Measurements from ENCODE around the gene UBXN2A.

The UBXN2A gene

DNA sequence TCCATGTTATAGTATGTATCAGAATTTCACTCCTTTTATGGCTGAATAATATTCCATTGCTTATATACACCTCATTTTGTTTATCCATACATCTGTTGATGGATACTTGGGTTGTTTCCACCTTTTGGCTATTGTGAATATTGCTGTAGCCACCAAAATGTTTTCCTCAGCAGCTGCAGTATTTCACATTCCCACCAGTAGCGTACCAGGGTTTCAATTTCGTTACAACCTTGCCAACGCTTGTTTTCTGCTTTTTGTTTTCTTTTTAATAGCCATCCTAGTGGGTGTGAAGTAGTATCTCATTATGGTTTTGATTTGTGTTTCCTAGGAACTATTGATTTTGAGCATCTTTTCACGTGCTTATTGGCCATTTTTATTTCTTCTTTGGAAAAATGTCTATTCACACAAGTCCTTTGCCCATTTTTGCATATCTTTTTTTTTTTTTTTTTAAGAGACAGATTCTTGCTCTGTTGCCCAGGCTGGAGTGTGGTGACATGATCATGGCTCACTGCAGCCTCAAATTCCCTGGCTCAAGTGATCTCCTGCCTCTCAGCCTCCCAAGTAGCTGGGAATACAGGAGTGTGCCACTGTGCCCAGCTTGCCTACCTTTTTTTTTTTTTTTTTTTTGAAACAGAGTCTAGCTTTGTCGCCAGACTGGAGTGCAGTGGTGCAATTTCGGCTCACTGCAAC, 14.2 kb downstream of the UBXN2A start (continued):
- TF ChIP-seq, protein P1, sequence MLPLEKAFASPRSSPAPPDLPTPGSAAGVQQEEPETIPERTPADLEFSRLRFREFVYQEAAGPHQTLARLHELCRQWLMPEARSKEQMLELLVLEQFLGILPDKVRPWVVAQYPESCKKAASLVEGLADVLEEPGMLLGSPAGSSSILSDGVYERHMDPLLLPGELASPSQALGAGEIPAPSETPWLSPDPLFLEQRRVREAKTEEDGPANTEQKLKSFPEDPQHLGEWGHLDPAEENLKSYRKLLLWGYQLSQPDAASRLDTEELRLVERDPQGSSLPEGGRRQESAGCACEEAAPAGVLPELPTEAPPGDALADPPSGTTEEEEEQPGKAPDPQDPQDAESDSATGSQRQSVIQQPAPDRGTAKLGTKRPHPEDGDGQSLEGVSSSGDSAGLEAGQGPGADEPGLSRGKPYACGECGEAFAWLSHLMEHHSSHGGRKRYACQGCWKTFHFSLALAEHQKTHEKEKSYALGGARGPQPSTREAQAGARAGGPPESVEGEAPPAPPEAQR (tag by site-specific recombination; IDR thresholded peaks at IDR 0.05) = no peak
- TF ChIP-seq, protein P2, sequence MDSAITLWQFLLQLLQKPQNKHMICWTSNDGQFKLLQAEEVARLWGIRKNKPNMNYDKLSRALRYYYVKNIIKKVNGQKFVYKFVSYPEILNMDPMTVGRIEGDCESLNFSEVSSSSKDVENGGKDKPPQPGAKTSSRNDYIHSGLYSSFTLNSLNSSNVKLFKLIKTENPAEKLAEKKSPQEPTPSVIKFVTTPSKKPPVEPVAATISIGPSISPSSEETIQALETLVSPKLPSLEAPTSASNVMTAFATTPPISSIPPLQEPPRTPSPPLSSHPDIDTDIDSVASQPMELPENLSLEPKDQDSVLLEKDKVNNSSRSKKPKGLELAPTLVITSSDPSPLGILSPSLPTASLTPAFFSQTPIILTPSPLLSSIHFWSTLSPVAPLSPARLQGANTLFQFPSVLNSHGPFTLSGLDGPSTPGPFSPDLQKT (IDR thresholded peaks at IDR 0.05; ENCODE audit: borderline replicate concordance, low read depth, low read length) = no peak
- TF ChIP-seq SCRT1 (tag by site-specific recombination; IDR thresholded peaks at IDR 0.05; ENCODE audit: borderline replicate concordance) = no peak
- TF ChIP-seq TRIM28 (IDR thresholded peaks at IDR 0.05; ENCODE audit: borderline replicate concordance, low read length) = no peak

DNA sequence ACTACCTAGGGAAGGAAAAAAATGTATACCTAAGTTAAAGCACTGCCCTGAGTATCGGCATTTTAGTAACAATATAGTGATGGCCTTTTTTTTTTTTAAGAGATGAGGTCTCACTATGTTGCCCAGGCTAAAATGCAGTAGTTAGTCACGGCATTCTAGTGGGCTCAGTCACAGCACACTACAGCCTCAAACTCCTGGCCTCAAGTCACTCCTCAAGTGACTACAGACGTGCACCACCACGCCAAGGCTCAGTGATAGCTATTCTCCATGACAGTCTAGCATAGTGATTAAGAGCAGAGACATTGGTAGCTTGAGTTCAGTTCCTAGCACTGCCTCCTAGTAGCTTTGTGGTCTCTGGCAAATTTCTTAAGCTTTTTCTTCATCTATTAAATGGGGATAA, 27.6 kb downstream of the UBXN2A start:
- H3K4me3 ChIP-seq (ENCODE audit: low read depth, low read length) = no peak overlapping the region
- no peaks in the 10 kb centered on the region for H3K9me3 ChIP-seq (ENCODE audit: control insufficient read depth, insufficient read depth, low read depth, low read length)
- POLR2A ChIA-PET = no interaction called here
- CTCF ChIA-PET = no interaction called here
- H3K4me1 ChIP-seq (ENCODE audit: control insufficient read depth, insufficient read depth, low read length) = no peaks in the 10 kb centered on the region
- no peak overlapping the region for H3K27ac ChIP-seq (ENCODE audit: extremely low read depth, low read depth, low read length)
- peaks cover 8 to 15% of the 10 kb centered on the region in 2 experiments; a peak in 2 of 3 replicates for H3K36me3 ChIP-seq (ENCODE audit: control insufficient read depth in 2 of 2, insufficient read depth in 1 of 2, low read length in 2 of 2)
- TF ChIP-seq ZNF785 (tag by site-specific recombination; IDR thresholded peaks at IDR 0.05) (no peak), GLI2 (tag by site-specific recombination; IDR thresholded peaks at IDR 0.05; ENCODE audit: borderline replicate concordance, low read depth) (no peak), ZNF624 (tag by site-specific recombination; IDR thresholded peaks at IDR 0.05) (no peak), ZNF558 (tag by site-specific recombination; IDR thresholded peaks at IDR 0.05) (no peak), ZNF121 (tag by site-specific recombination; IDR thresholded peaks at IDR 0.05) (no peak), ZNF792 (tag by site-specific recombination; IDR thresholded peaks at IDR 0.05) (no peak), ZNF585B (tag by site-specific recombination; IDR thresholded peaks at IDR 0.05) (no peak), BCL11A (tag by site-specific recombination; IDR thresholded peaks at IDR 0.05; ENCODE audit: low read depth) (no peak), ZNF391 (tag by site-specific recombination; IDR thresholded peaks at IDR 0.05; ENCODE audit: borderline replicate concordance, low read depth) (no peak), ZNF175 (tag by site-specific recombination; IDR thresholded peaks at IDR 0.05) (no peak), ZNF664 (tag by site-specific recombination; IDR thresholded peaks at IDR 0.05) (no peak), KLF1 (tag by site-specific recombination; IDR thresholded peaks at IDR 0.05) (no peak), HOXC10 (CRISPR knock-in tag; IDR thresholded peaks at IDR 0.05) (no peak), ZNF133 (tag by site-specific recombination; IDR thresholded peaks at IDR 0.05) (no peak)
- TF ChIP-seq, protein P3, sequence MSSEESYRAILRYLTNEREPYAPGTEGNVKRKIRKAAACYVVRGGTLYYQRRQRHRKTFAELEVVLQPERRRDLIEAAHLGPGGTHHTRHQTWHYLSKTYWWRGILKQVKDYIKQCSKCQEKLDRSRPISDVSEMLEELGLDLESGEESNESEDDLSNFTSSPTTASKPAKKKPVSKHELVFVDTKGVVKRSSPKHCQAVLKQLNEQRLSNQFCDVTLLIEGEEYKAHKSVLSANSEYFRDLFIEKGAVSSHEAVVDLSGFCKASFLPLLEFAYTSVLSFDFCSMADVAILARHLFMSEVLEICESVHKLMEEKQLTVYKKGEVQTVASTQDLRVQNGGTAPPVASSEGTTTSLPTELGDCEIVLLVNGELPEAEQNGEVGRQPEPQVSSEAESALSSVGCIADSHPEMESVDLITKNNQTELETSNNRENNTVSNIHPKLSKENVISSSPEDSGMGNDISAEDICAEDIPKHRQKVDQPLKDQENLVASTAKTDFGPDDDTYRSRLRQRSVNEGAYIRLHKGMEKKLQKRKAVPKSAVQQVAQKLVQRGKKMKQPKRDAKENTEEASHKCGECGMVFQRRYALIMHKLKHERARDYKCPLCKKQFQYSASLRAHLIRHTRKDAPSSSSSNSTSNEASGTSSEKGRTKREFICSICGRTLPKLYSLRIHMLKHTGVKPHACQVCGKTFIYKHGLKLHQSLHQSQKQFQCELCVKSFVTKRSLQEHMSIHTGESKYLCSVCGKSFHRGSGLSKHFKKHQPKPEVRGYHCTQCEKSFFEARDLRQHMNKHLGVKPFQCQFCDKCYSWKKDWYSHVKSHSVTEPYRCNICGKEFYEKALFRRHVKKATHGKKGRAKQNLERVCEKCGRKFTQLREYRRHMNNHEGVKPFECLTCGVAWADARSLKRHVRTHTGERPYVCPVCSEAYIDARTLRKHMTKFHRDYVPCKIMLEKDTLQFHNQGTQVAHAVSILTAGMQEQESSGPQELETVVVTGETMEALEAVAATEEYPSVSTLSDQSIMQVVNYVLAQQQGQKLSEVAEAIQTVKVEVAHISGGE (tag by site-specific recombination; conservative IDR thresholded peaks at IDR 0.05; ENCODE audit: low read depth) = no peak
- TF ChIP-seq, protein P4, sequence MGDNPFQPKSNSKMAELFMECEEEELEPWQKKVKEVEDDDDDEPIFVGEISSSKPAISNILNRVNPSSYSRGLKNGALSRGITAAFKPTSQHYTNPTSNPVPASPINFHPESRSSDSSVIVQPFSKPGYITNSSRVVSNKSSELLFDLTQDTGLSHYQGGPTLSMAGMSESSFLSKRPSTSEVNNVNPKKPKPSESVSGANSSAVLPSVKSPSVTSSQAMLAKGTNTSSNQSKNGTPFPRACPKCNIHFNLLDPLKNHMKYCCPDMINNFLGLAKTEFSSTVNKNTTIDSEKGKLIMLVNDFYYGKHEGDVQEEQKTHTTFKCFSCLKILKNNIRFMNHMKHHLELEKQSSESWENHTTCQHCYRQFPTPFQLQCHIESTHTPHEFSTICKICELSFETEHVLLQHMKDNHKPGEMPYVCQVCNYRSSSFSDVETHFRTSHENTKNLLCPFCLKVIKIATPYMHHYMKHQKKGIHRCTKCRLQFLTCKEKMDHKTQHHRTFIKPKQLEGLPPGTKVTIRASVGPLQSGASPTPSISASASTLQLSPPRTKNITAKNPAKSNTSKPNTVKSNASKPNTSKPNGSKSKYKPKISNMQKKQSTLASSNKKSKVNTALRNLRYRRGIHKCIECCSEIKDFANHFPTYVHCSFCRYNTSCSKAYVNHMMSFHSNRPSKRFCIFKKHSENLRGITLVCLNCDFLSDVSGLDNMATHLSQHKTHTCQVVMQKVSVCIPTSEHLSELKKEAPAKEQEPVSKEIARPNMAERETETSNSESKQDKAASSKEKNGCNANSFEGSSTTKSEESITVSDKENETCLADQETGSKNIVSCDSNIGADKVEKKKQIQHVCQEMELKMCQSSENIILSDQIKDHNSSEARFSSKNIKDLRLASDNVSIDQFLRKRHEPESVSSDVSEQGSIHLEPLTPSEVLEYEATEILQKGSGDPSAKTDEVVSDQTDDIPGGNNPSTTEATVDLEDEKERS (tag by site-specific recombination; IDR thresholded peaks at IDR 0.05) = no peak
- TF ChIP-seq, protein P5, sequence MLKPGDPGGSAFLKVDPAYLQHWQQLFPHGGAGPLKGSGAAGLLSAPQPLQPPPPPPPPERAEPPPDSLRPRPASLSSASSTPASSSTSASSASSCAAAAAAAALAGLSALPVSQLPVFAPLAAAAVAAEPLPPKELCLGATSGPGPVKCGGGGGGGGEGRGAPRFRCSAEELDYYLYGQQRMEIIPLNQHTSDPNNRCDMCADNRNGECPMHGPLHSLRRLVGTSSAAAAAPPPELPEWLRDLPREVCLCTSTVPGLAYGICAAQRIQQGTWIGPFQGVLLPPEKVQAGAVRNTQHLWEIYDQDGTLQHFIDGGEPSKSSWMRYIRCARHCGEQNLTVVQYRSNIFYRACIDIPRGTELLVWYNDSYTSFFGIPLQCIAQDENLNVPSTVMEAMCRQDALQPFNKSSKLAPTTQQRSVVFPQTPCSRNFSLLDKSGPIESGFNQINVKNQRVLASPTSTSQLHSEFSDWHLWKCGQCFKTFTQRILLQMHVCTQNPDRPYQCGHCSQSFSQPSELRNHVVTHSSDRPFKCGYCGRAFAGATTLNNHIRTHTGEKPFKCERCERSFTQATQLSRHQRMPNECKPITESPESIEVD (tag by site-specific recombination; IDR thresholded peaks at IDR 0.05) = no peak
- TF ChIP-seq, protein P6, sequence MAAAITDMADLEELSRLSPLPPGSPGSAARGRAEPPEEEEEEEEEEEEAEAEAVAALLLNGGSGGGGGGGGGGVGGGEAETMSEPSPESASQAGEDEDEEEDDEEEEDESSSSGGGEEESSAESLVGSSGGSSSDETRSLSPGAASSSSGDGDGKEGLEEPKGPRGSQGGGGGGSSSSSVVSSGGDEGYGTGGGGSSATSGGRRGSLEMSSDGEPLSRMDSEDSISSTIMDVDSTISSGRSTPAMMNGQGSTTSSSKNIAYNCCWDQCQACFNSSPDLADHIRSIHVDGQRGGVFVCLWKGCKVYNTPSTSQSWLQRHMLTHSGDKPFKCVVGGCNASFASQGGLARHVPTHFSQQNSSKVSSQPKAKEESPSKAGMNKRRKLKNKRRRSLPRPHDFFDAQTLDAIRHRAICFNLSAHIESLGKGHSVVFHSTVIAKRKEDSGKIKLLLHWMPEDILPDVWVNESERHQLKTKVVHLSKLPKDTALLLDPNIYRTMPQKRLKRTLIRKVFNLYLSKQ (tag by site-specific recombination; IDR thresholded peaks at IDR 0.05; ENCODE audit: borderline replicate concordance) = no peak
- TF ChIP-seq, protein P7, sequence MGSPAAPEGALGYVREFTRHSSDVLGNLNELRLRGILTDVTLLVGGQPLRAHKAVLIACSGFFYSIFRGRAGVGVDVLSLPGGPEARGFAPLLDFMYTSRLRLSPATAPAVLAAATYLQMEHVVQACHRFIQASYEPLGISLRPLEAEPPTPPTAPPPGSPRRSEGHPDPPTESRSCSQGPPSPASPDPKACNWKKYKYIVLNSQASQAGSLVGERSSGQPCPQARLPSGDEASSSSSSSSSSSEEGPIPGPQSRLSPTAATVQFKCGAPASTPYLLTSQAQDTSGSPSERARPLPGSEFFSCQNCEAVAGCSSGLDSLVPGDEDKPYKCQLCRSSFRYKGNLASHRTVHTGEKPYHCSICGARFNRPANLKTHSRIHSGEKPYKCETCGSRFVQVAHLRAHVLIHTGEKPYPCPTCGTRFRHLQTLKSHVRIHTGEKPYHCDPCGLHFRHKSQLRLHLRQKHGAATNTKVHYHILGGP (tag by site-specific recombination; IDR thresholded peaks at IDR 0.05) = no peak

Measured in HEK293 (cell line).